GM19468 (cell line): ENCODE measurements around the gene RXRA.

Experiments
- ATAC-seq: cut with Tn5 transposase; IDR thresholded peaks from one replicate; pipeline ENCODE4 v1.9.1; 2021; ENCODE audit warnings: mild to moderate bottlenecking, moderate library complexity, moderate number of reproducible peaks; ENCODE audit not compliant: unreplicated experiment; ENCODE audit errors: extremely low read depth

RXRA gene

DNA sequence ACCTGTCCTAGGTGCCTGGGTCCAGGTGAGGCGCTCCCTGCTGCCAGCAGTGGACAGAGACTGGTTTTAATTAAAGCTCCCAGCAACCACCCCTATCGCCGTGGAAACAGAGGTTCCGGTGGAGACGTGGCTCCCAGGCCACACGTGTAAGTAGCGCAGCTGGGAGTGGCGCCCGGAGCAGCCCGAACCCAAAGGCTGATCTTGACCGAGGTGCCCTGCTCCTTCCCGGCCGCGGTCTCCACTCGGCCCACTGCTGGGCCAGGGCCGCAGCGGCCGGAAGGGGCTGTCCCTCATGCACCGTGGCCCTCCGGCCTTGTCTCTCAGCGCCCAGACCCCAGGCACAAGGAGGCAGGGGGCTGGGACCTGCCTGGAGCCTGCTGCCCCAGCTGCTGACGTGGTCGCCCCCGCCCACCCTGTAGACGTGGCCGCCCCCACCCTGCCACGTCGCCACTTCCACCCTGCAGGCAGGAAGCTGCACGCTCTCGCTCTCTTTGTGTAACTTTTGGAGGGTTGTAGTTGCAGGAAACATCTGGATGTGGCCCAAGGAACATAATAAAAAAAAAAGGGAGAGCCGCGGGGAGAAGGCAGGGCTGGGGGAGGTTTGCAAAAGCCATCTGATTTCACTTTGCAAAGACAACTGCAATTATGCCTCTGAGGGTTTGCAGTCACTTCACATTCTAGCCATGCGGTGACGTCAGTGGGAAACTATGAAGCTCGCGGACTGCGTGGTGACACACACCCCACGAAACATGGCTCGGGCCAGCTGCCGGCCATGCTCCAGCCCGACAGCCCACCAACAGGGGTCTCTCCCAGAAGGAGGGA lies 129.9 kb downstream of the RXRA start:
- no peak for ATAC-seq

- ATAC-seq, result no peak
Measured at GRCh38 chr9:134456756-134457305, 130.6 kb downstream of the RXRA start.

DNA sequence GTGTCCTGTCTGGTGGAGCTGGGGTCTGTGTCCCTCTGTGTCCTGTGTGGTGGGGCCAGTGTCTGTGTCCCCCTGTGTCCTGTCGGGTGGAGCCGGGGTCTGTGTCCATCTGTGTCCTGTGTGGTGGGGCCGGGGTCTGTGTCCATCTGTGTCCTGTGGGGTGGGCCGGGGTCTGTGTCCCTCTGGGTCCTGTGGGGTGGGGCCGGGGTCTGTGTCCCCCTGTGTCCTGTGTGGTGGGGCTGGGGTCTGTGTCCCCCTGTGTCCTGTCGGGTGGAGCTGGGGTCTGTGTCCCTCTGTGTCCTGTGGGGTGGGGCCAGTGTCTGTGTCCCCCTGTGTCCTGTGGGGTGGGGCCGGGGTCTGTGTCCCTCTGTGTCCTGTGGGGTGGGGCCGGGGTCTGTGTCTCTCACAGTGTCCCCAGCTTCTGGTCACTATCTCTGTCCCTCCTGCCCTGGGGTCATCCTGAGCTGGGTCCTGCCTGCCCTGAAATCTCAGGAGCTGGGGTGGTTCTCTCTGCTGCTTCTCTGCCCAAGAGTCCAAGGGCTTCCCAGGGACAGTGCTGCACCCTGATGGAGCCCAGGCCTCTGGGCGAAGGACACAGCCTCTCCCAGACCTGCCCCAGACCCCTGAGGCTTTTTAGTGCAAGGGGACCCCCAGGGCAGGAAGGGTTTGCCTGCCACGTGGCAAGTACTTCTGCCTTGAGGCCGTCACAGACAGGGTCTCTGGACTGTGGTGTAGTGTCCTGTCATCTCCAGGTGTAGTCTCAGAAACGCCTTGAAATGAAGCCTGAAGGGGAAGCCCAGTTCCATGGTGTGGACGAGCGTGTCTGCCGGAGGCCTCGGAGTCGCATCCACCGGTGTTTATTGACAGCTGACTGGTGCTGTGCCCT lies 131.3 kb downstream of the RXRA start:
- no peak for ATAC-seq

GRCh38 chr9:134458207-134459108 lies 132.2 kb downstream of the RXRA start:
- no peak for ATAC-seq

GRCh38 chr9:134459164-134459563 lies 132.9 kb downstream of the RXRA start:
- ATAC-seq, result no peak

- ATAC-seq, result no peak
Measured at GRCh38 chr9:134459573-134459972, 133.3 kb downstream of the RXRA start.

DNA sequence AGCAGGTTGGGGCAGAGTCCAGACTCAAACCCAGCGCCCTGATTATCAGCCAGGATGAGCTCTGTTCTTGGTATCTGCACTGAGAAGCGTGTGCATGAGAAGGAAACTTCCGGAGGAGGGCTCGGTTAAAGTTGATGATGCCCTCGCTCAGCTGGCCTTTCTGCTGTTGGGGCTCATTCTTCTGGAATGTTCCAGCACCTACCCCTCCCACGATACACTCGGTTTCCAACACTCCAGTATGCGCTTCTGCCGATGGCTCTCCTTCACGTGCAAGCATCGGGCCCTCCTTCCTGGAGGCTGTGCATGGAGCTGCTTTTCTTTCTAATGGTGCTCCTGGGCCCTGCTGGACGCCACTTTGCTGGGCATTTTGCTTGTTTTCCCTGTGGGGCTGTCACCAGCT lies 134.0 kb downstream of the RXRA start:
- ATAC-seq, result no peak

DNA sequence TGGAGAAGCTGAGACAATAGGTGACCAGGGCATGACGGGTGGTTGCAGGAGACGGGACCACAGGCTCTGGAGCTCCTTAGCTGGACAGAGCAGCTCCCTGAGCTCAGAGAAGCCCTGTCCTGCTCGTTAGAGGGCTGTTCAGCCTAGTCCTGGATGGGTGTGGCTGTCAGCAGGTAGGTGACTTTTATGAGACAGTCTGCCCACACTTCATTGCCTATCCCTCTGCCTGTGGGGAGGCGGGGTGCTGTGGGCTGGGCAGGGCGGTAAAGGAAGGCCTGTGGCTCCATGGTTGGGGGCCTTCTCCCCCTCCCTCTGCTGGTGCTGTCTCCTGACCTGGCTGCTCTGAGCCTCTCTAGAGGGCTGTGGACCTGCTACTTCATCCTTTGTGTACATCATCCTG lies 134.6 kb downstream of the RXRA start:
- ATAC-seq, result no peak

DNA sequence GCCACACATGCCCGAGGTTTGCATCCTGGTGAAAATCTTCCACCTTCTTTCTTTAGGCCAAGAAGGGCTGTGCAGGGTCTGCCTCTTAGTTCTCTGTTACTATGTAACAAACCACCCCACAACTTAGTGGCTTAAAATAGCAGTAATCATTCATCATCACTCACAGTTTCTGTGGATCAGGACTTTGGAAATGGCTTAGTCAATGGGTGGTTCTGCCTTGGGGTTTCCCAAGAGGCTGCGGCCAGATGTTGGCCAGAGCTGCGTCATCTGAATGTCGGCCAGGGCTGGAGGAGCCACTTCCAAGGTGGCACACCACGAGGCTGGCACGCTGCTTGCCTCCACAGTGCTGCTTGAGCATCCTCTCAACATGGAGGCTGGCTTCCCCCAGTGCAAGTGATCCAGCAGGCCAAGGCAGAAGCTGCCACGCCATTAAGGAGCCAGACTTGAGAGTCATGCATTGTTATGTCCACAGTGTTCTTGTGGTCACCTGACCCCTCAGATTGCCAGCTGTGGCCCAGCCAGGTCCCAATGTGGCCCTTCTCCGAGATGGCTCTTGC lies 135.2 kb downstream of the RXRA start:
- no peak for ATAC-seq

GRCh38 chr9:134462318-134462717 lies 136.1 kb downstream of the RXRA start:
- ATAC-seq, result no peak

DNA sequence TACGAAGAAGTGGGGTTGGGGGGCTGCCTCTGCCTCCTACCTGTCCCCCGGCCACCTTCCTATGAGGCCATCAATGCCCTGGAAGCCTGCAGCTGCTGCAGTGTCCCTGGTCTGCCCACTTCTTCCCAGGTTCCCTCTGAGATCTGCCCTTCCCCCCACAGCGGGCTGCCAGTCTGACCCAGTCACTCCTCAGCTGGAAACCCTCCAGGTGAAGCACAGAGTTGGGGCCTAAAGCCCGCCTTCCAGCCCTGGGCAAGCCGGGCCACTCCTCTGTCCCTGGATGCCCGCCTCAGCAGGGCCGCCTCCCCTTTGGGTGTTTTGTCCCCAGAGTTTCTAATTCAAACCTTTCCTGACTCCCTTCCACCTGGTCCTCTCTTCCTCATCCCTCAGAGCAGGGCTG lies 137.0 kb downstream of the RXRA start:
- ATAC-seq, result no peak

DNA sequence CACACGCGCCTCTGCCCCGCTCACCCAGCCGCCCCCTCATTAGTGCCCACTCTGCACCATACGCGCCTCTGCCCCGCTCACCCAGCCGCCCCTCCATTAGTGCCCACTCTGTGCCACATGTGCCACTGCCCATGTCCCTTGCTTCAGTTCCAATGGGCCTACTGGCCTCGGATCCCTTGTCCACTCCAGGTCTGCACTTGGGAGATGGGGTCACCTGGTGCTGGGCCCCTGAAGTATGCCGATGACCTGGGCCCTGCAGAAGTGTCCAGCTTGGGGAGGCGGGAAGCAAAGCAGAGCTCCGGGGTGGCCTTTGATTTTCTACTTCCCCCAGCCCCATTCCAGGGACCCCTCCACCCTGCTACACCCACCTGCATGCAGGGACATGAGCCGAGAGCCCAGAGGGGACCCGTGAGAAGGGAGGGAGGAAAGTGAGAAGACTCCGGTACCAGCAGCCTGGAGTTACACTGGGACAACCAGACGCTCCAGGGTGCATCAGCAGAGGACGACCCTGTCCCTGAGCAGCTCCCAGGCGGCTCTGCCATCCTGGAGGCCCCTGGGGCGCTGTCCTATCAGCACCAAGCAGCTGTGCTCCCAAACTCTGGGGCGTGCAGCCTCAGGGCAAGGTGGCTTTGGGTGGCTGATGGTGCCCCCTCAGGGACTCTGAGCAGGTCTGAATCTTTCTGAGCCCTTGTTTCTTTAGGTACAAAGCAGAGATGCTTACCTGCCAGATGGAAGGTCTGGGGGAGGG lies 140.8 kb downstream of the RXRA start:
- ATAC-seq, result no peak

DNA sequence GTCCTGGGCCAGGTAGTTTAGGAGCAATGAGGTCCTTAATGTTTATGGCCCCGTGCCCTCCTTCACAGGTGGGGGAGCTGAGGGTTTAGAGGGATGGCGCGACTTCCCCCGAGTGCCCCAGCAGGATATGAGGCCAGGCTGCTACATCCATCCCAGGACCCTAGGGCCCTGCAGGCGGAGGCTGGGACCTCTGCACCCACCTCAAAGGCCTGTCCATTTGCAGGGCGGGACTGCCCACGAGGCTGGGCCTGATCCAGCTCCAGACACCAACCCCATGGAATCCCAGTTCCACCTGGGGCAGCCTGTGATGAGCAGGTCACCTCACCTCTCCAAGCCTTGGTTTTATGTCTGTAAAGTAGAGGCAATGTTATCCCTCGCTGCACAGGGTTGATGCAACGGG lies 142.1 kb downstream of the RXRA start:
- ATAC-seq, result no peak

GRCh38 chr9:134469041-134469875 lies 143.0 kb downstream of the RXRA start:
- ATAC-seq, result no peak

GRCh38 chr9:134472256-134472655 lies 146.0 kb downstream of the RXRA start:
- ATAC-seq, result no peak

DNA sequence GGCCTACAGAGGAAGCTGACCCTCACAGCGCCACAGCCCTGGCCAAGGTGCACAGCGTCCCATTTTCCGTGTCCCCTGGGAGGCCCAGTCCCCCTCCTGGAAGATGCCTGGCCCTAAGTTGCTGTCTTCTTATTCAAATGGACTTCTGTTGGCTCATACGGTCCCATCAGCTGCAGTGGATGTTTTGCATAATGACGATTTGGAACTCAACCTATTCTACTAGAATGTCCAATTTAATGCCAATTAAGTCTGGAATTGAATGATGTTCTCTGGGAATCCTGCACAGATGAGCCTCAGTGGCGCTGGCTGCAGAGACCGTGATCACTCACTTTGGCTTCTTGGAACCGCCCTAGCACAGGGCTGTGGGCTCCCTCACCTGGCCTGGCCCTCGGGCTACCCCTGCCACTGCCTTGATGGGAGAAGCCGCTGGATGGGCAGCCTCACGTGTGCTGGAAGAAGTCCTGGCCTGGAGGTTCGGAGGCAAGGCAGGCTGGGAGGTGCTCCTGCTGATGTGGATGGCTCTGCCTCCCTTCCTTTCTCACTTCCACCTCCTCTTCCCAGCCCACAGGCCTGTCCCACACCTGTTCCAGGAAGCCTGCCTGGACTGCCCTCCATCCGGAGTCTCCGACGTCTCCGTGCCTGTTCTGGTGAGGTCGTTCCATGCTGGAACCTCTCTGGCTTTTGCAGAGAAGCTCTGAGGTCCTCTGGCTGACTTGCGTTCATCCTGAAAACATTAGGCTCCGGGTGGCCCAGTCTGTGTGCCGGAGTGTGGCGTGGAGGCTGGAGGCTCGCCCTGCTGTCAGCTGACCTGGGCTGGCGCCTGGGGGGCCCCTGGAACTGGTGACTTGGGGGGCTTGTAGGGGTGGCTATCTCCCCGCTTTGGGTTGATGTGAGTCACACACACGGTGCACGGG lies 147.1 kb downstream of the RXRA start:
- no peak for ATAC-seq

GRCh38 chr9:134474055-134474370 lies 147.8 kb downstream of the RXRA start:
- ATAC-seq, result no peak
